ENCODE data around the gene SLC25A19. TPM values are rescaled to one million over a fixed set of nuclear protein-coding genes. Genes with fewer than 3 reads are reported as not detected.
A peak's percentile ranks its signal among the peaks of the same experiment; 100 is the strongest.

SLC25A19 gene
- total RNA-seq, 4 donors from 2014 or later, result 16.7 to 23.1 (median 20.1) TPM

GRCh38 chr17:75271233-75271954, 17.8 kb downstream of the SLC25A19 start:
- TF ChIP-seq CTCF (IDR thresholded peaks at IDR 0.05) (peak; percentile 78 to 99 (median 97)), POLR2A (IDR thresholded peaks at IDR 0.05) (no peak), EP300 (IDR thresholded peaks at IDR 0.05) (peak in 1 of 2 donors; percentile 5)
- Histone ChIP-seq H3K4me1 (peaks cover 0 to 42% (median 15%) of the 10 kb centered on the region in 4 donors), H3K27me3 (no peaks in the 10 kb centered on the region), H3K27ac (peak overlapping the region; percentile 74 to 97 (median 92)), H3K36me3 (peaks cover 0 to 37% (median 0%) of the 10 kb centered on the region in 3 donors), H3K9me3 (no peaks in the 10 kb centered on the region), H3K4me3 (peak overlapping the region; percentile 53 to 87 (median 76))
- 1% methylated on average over 34 to 72 of the region's 74 CpGs for WGBS, 2 donors
- peak; percentile 53 to 63 for DNase-seq (ENCODE audit: low spot score in 2 of 2)

- Histone ChIP-seq H3K4me3 (peak within 1 kb of the TSS; percentile 53 to 91 (median 86)), H3K27ac (peak within 1 kb of the TSS; percentile 74 to 97 (median 94)), H3K4me1 (peaks cover 0 to 42% (median 15%) of the 10 kb centered on the region in 4 donors), H3K9me3 (no peaks in the 10 kb centered on the region), H3K27me3 (no peaks in the 10 kb centered on the region), H3K36me3 (peaks cover 0 to 42% (median 0%) of the 10 kb centered on the region in 3 donors)
- TF ChIP-seq CTCF (IDR thresholded peaks at IDR 0.05) (no peak), EP300 (IDR thresholded peaks at IDR 0.05) (no peak), POLR2A (IDR thresholded peaks at IDR 0.05) (peak; percentile 19 to 53)
- WGBS, 2 donors, result 0 to 2% methylated on average over 9 to 17 of the region's 39 CpGs
- DNase-seq (ENCODE audit: low spot score in 2 of 2), result no peak
Measured at GRCh38 chr17:75270966-75271232, 18.3 kb downstream of the SLC25A19 start, which contains the start of gene MIF4GD. MIF4GD (minus strand) TSS chr17:75271231; CDS start chr17:75270195, 1,036 bp downstream.

- TF ChIP-seq POLR2A (IDR thresholded peaks at IDR 0.05) (no peak), EP300 (IDR thresholded peaks at IDR 0.05) (peak in 1 of 2 donors; percentile 35), CTCF (IDR thresholded peaks at IDR 0.05) (peak in 1 of 5 experiments; percentile 10)
- H3K4me1 ChIP-seq, result peaks cover 0 to 42% (median 15%) of the 10 kb centered on the region in 4 donors
- 0 to 2% methylated on average over 20 to 32 of the region's 47 CpGs for WGBS, 2 donors
Measured at GRCh38 chr17:75270218-75270965, 18.8 kb downstream of the SLC25A19 start.

GRCh38 chr17:75269844-75270217, 19.4 kb downstream of the SLC25A19 start:
- Histone ChIP-seq H3K4me1 (peaks cover 0 to 42% (median 15%) of the 10 kb centered on the region in 4 donors), H3K9me3 (no peaks in the 10 kb centered on the region), H3K36me3 (peaks cover 0 to 45% (median 0%) of the 10 kb centered on the region in 3 donors), H3K4me3 (peak overlapping the region; percentile 53 to 91 (median 85)), H3K27me3 (no peaks in the 10 kb centered on the region), H3K27ac (peak overlapping the region; percentile 74 to 97 (median 94))
- WGBS, 2 donors, result 24 to 25% methylated on average over 4 to 6 of the region's 6 CpGs
- DNase-seq (ENCODE audit: low spot score in 2 of 2), result no peak
- TF ChIP-seq EP300 (IDR thresholded peaks at IDR 0.05), result no peak
- no peak for TF ChIP-seq CTCF (IDR thresholded peaks at IDR 0.05)
- no peak for TF ChIP-seq POLR2A (IDR thresholded peaks at IDR 0.05)

More at GRCh38 chr17:75270218-75270965, 18.8 kb downstream of the SLC25A19 start:
- Histone ChIP-seq H3K36me3 (peaks cover 0 to 45% (median 0%) of the 10 kb centered on the region in 3 donors), H3K9me3 (no peaks in the 10 kb centered on the region), H3K4me3 (peak overlapping the region; percentile 53 to 91 (median 85)), H3K27ac (peak overlapping the region; percentile 74 to 97 (median 94)), H3K27me3 (no peaks in the 10 kb centered on the region)
- DNase-seq (ENCODE audit: low spot score in 2 of 2), result peak in 1 of 2 donors; percentile 35

Measured in tibial nerve (tissue), 4 donors.